HG02610 (cell line): ENCODE measurements around the gene SIT1.
A peak's percentile ranks its signal among the peaks of the same experiment; 100 is the strongest.

Experiments
- ATAC-seq: cut with Tn5 transposase; IDR thresholded peaks from one replicate; pipeline ENCODE4 v1.9.1; 2021; ENCODE audit warnings: mild to moderate bottlenecking, moderate library complexity; ENCODE audit not compliant: unreplicated experiment

SIT1 gene

DNA sequence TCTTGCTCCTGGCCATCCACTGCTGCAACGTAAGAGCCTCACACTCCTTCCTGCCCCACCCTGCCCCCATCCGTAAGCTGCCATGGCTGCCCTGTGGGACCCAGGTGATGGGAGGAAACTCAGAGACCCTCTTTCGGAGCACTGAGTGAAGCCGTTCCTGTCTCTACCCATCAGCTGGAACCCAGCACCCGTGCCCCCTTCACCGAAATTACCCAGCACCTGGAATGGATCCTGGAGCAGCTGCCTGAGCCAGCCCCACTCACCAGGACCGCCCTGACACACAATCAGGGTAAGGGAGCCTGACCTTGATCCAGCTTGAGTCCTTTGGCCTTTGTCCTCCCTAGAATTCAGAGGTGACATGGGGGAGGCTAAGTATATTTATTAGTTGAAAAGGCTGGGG is 42.5 kb downstream of the SIT1 start:
- ATAC-seq, result no peak

DNA sequence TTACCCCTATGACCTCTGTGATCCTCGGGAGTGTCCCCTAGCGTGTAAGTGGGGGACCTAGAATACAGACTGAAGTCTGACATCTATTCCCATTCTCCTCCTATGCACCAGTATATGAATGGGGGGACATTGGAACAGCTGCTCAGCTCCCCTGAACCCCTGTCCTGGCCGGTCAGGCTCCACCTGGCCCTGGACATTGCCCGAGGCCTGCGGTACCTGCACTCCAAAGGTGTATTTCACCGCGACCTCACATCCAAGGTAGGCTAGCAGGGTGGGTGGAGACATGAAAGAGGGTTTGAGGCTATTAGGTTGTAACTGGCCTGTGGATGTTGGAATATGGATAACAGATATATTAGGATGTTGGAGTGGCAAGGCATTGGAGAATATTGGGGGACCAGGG is 44.0 kb downstream of the SIT1 start:
- ATAC-seq, result no peak

DNA sequence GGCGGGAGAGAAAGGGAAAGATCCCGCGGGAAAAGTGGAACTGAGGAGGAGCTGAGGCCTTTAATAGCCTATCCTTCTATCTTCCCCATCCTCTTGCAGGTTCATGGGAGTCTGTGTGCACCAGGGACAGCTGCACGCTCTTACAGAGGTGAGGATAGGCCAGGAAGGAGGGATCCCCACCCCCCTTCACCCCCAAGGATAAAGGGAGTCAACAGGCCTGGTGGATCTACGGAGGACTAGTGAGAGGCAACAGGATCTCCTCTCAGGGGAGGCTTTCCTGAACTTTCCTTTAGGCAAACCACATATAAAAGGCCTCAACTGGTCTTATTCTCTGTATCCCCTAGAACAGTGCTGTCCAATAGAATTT is 44.6 kb downstream of the SIT1 start:
- ATAC-seq, result no peak

DNA sequence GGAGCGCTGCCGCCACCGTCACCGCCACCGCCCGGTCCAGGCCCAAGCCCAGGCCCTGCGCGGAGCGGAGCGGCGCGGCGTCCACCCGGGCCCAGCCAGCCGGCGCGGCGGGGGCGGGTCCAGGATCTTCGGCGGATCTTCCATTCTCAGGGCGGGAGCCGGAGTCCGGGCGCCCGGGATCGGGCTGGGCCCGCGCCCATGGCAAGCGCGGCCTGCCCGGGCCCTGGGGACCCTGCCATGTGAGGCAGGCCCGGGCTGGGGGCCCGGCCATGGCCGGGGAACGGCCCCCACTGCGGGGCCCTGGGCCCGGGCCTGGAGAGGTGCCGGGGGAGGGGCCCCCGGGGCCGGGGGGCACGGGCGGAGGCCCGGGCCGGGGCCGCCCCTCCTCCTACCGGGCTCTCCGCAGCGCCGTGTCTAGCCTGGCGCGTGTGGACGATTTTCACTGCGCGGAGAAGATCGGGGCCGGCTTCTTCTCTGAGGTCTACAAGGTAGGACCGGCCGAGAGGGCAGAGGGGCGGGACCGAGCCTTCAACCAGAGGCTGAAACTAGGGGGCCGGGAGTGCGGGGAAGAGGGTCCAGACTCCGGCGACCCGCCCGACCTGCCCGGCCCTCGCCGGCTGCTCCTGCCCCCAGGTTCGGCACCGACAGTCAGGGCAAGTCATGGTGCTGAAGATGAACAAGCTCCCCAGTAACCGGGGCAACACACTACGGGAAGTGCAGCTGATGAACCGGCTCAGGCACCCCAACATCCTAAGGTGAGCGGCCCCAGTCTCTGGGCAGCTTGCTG is 45.2 kb downstream of the SIT1 start:
- ATAC-seq, result peak; percentile 11

DNA sequence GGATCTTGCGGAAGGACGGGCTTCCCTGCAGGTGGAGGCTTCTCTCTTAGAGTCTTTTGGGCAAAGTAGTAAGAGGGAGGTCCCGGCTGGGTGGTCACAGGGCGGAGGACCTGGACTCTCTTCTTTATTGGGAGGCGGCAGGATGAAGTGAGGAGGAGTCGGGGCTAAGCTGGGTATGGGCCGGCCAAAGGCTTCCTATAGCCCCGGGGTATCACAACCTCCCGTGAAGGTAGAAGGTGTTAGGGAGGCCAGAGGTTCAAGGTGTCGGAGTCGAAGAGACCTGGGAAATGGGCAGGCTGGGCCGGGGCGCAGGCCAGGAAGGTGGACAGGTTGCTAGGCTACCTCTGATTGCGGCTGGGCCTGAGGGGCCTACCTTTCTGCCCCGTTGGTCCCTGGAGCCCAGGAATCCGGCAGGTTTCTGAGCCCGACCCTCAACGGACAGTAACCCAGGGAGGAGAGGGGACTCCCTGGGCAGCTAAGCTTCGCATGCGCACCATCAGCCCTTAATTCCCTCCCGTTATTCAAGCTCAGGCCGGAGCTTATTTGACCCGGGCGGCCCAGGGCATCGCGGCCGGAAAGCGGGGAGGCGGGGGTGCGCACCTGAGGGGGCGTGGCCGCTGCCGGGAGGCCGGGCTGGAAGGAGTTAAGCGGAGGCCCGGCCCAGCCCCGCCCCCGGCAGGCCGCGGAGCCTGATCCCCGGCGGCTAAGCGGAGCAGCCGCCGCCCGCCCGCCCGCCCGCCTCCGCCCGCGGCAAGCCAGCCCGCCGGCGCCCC is 46.0 kb downstream of the SIT1 start, which contains the start of gene TESK1:
TESK1 (plus strand) TSS at position 685 of the 773 bp plus-strand sequence. CDS start 358 bp downstream, outside the sequence.
- ATAC-seq, result peak; percentile 35

DNA sequence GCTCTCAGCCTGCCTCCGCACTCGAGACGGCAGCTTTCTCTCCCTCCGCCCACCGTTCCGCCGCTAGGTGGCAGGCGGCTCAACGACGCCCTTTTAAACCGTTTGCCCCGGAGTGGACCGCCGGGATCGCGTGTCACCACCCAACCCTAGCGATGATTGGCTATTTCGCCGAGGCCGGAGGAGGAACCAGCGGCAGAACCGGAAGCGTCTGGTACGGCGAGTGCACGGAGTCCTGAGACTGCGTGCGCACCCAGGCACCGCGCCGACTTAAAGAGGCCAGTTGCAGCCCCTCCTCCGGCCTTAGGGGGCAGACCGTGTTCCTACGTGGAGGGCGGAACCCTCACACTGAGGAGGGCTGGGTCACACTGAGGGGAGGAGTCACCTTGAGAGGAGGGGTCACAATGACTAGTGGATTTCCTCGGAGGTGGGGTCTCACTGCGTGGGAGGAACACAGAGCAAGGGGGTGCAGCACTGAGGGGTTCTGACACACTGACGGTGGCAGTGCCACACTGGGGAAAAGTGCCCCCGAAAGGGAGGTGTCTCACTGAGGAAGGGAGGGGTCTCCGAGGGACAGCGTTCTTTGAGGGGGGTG is 46.6 kb downstream of the SIT1 start:
- peak; percentile 88 for ATAC-seq

DNA sequence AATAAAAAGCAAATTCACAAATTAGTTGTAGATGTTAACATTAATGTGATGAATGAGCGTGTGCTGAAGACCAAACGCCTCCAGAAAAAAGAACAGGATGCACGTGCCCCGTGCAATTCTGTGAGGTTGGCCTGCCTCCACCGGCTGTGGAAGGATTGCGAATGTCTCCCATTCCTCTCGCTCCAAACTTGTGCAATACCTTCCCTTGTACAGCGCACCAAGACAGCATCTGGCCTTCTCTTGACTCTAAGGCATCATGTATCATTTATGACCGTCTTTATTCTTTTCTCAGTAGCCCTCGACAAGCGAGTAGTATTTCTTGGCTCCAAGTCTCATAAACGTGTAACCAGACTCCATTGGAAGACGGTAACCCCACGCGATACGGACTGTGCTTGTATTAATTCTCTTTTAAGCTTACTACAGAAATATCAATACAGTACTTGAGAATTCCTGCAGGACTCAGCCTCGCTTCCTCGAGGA is 47.2 kb downstream of the SIT1 start:
- no peak for ATAC-seq

DNA sequence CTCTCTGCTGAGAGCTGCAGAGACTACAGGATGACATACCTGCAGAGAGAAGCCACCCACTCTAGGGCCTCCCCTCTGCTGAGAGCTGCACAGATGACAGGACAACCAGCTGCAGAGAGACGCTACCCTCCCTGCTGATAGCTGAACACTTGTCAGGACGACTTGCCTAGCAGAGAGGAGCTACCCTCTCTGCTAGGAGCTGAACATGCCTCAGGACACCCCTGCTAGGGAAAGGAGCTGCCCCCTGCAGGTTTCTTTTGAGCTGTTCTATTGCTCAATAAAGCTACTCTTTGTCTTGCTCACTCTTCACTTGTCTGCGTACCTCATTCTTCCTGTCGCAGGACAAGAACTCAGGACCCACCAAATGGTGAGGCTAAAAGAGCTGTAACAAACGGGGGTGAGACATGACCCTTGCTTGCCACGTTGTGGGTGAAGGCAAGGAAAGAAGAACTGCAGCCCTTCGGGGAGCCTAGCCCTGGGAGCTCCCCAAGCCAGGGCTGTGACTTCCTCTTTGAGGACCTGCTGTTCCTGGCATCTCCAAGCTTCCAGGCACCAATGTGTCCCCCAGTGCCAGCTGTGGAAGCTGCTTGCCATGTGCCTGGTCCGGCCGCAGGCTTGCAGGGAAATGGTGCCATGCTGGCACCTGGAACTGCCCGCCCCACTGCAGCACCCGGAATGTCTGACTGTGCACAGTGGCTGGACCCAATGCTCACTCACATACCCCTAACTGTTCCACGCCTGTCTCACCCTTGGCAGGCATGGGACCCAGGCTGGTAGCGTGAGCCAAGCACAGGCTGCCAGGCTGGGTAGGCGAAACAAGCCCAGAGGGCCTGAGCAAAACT is 50.7 kb downstream of the SIT1 start:
- no peak for ATAC-seq
